ENCODE measurements around the gene MDN1.

The MDN1 gene

GRCh38 chr6:89611666-89612065 lies 207.9 kb downstream of the MDN1 start:
- no peak for TF ChIP-seq CTCF (IDR thresholded peaks at IDR 0.05)

GRCh38 chr6:89610149-89610642 lies 209.4 kb downstream of the MDN1 start:
- peak; percentile 66 for TF ChIP-seq CTCF (IDR thresholded peaks at IDR 0.05)

GRCh38 chr6:89605861-89606260 lies 213.7 kb downstream of the MDN1 start:
- TF ChIP-seq CTCF (IDR thresholded peaks at IDR 0.05), result no peak

GRCh38 chr6:89604653-89605052 lies 214.9 kb downstream of the MDN1 start:
- no peak for TF ChIP-seq CTCF (IDR thresholded peaks at IDR 0.05)

GRCh38 chr6:89602166-89602565 lies 217.4 kb downstream of the MDN1 start:
- TF ChIP-seq CTCF (IDR thresholded peaks at IDR 0.05), result no peak

- no peak for TF ChIP-seq CTCF (IDR thresholded peaks at IDR 0.05)
These were observed 219.9 kb downstream of the MDN1 start for GRCh38 chr6:89599727-89600126.

GRCh38 chr6:89597988-89598387 lies 221.6 kb downstream of the MDN1 start:
- peak; percentile 35; the same call in 1 of the 2 replicates for TF ChIP-seq CTCF (IDR thresholded peaks at IDR 0.05)

GRCh38 chr6:89597372-89597771 lies 222.2 kb downstream of the MDN1 start:
- TF ChIP-seq CTCF (IDR thresholded peaks at IDR 0.05), result no peak
